HCT116 (cell line): Measurements from ENCODE around the gene SERPINI1. TPM values are rescaled to one million over a fixed set of nuclear protein-coding genes. Genes with fewer than 3 reads are reported as not detected.

Source experiments
- ATAC-seq: fragments of 200-7000 bp; cut with Tn5 transposase; 2 replicates; pipeline ENCODE4 v1.9.1; 2020; ENCODE audit warnings: mild to moderate bottlenecking, moderate library complexity
- BruUV-seq: library from RNA; stranded (reverse); fragments of 400-500 nt; replicated peaks from 2 replicates; lab custom pipeline; 2021; lab: Mats Ljungman, UMichigan
- CTCF ChIA-PET: fragments of 300-600 bp; sonication (Branson Sonifier 250); formaldehyde crosslinking; loops from one replicate; lab custom pipeline; 2021; ENCODE audit warnings: antibody characterized with exemption; lab: Charles Lee
- POLR2A ChIA-PET: fragments of 300-600, 350-600 bp; sonication (Branson Sonifier 250); formaldehyde crosslinking; loops from one replicate; lab custom pipeline; 2021; ENCODE audit warnings: antibody characterized with exemption; lab: Charles Lee
- RAD21 ChIA-PET, 2 experiments: fragments of 300-600 bp; sonication (Branson Sonifier 250); formaldehyde crosslinking; loops; one replicate each; lab custom pipeline; 2023; ENCODE audit warnings: low total read pairs in 2 of 2; ENCODE audit not compliant: uncharacterized antibody in 2 of 2, unreplicated experiment in 2 of 2, low non-redundant PET in 1 of 2; lab: Charles Lee
- DNase-seq: peaks from one replicate; pipeline ENCODE4 v3.0.0-alpha.2; 2010; ENCODE audit warnings: low read depth, low spot score
- H2AFZ ChIP-seq: fragments of 200-600 bp; shearing (Covaris generic), sonication (generic); 2 replicates; pipeline ENCODE4 v1.6.1; 2017; ENCODE audit warnings: low read depth, mixed run types, mixed read lengths, antibody characterized with exemption, low read length; ENCODE audit not compliant: poor library complexity, severe bottlenecking
- H3K27ac ChIP-seq: 2 replicates; pipeline ENCODE4 v1.5.1; 2012; ENCODE audit warnings: low read depth, low read length
- H3K27me3 ChIP-seq: fragments of 200-600 bp; sonication (generic); 2 replicates; pipeline ENCODE4 v1.6.1; 2016; ENCODE audit warnings: mixed run types, low read length, mixed read lengths; ENCODE audit not compliant: insufficient read depth
- H3K36me3 ChIP-seq, 2 experiments: fragments of 200-500 bp in 1 of 2; fragments of 200-600 bp in 1 of 2; sonication (Bioruptor generic) in 1 of 2; sonication (generic) in 1 of 2; 2 replicates each; pipeline versions ENCODE4 v1.5.1 to v1.6.1; 2014 to 2016; ENCODE audit warnings: low read length in 2 of 2, inconsistent platforms in 1 of 2, mixed read lengths in 1 of 2, mixed run types in 1 of 2; ENCODE audit not compliant: insufficient read depth in 2 of 2, control insufficient read depth in 1 of 2
- H3K4me1 ChIP-seq, 2 experiments: fragments of 200-600 bp in 1 of 2; sonication (generic) in 1 of 2; 2 replicates each; pipeline versions ENCODE4 v1.5.1 to v1.6.1; 2012 to 2017; ENCODE audit warnings: low read length in 2 of 2, inconsistent platforms in 1 of 2, mild to moderate bottlenecking in 1 of 2, mixed read lengths in 1 of 2, mixed run types in 1 of 2, moderate library complexity in 1 of 2; ENCODE audit not compliant: insufficient read depth in 2 of 2, control insufficient read depth in 1 of 2
- H3K4me2 ChIP-seq: fragments of 200-600 bp; sonication (generic); 2 replicates; pipeline ENCODE4 v1.6.1; 2017; ENCODE audit warnings: mixed run types, low read length, mixed read lengths
- H3K4me3 ChIP-seq, 2 experiments: fragments of 200-600 bp in 1 of 2; sonication (generic) in 1 of 2; replicated peaks in 1 of 2; 2 replicates each; pipeline ENCODE4 v1.5.1; 2011 to 2016; ENCODE audit warnings: low read length in 2 of 2, control low read depth in 1 of 2, low read depth in 1 of 2, mild to moderate bottlenecking in 1 of 2, mixed read lengths in 1 of 2, mixed run types in 1 of 2
- H3K79me2 ChIP-seq: fragments of 200-600 bp; sonication (generic); 2 replicates; pipeline ENCODE4 v1.6.1; 2017; ENCODE audit warnings: mild to moderate bottlenecking, mixed run types, low read length, moderate library complexity, mixed read lengths; ENCODE audit not compliant: insufficient read depth
- H3K9ac ChIP-seq: fragments of 200-600 bp; sonication (generic); 2 replicates; pipeline ENCODE4 v1.6.1; 2016; ENCODE audit warnings: low read length, mixed read lengths
- H3K9me2 ChIP-seq: fragments of 200-600 bp; sonication (generic), shearing (Covaris generic); 2 replicates; pipeline ENCODE4 v1.6.1; 2017; ENCODE audit warnings: mixed run types, mild to moderate bottlenecking, moderate library complexity; ENCODE audit not compliant: insufficient read depth
- H3K9me3 ChIP-seq, 2 experiments: fragments of 200-500 bp in 1 of 2; fragments of 200-600 bp in 1 of 2; sonication (Bioruptor generic) in 1 of 2; sonication (generic) in 1 of 2; 2 replicates each; pipeline ENCODE4 v1.6.1; 2014 to 2017; ENCODE audit warnings: low read length in 2 of 2, mixed read lengths in 2 of 2, inconsistent platforms in 1 of 2, low read depth in 1 of 2, mild to moderate bottlenecking in 1 of 2, mixed run types in 1 of 2, moderate library complexity in 1 of 2; ENCODE audit not compliant: control insufficient read depth in 1 of 2, insufficient read depth in 1 of 2
- H4K20me1 ChIP-seq: fragments of 200-600 bp; sonication (generic), shearing (Covaris generic); 2 replicates; pipeline ENCODE4 v1.6.1; 2017; ENCODE audit warnings: mixed run types, mild to moderate bottlenecking, moderate library complexity; ENCODE audit not compliant: insufficient read depth
- CBX3 ChIP-seq: IDR thresholded peaks from 2 replicates; pipeline ENCODE4 v1.6.1; 2012; ENCODE audit warnings: low read depth
- CEBPB ChIP-seq: IDR thresholded peaks from 2 replicates; pipeline ENCODE4 v1.6.1; 2012; ENCODE audit warnings: low read depth
- CTCF ChIP-seq, 3 experiments: fragments of 200-600 bp in 1 of 3; sonication (generic) in 1 of 3; IDR thresholded peaks in 2 of 3; conservative IDR thresholded peaks in 1 of 3; 2 replicates each; pipeline ENCODE4 v1.5.1; 2012 to 2017; ENCODE audit warnings: low read depth in 2 of 3, low read length in 2 of 3, antibody characterized with exemption in 1 of 3, borderline replicate concordance in 1 of 3, control low read depth in 1 of 3, mild to moderate bottlenecking in 1 of 3, mixed read lengths in 1 of 3, mixed run types in 1 of 3, moderate library complexity in 1 of 3; ENCODE audit not compliant: insufficient read depth in 1 of 3
- EGR1 ChIP-seq: IDR thresholded peaks from 2 replicates; pipeline ENCODE4 v1.6.1; 2012; ENCODE audit warnings: low read depth
- ELF1 ChIP-seq: IDR thresholded peaks from 2 replicates; pipeline ENCODE4 v1.6.1; 2012; ENCODE audit warnings: low read depth, borderline replicate concordance
- EZH2phosphoT487 ChIP-seq: fragments of 200-600 bp; IDR thresholded peaks from 2 replicates; pipeline ENCODE4 v1.6.1; 2018; ENCODE audit warnings: antibody characterized with exemption, borderline replicate concordance
- JUND ChIP-seq: IDR thresholded peaks from 2 replicates; pipeline ENCODE4 v1.6.1; 2012
- POLR2A ChIP-seq: IDR thresholded peaks from 2 replicates; pipeline ENCODE4 v1.7.0; 2011; ENCODE audit warnings: borderline replicate concordance; ENCODE audit not compliant: insufficient read depth, insufficient read length; ENCODE audit errors: extremely low read depth
- POLR2AphosphoS5 ChIP-seq: IDR thresholded peaks from 2 replicates; pipeline ENCODE4 v1.6.1; 2011; ENCODE audit warnings: mild to moderate bottlenecking, low read depth, low read length, moderate library complexity
- SIN3A ChIP-seq: IDR thresholded peaks from 2 replicates; pipeline ENCODE4 v1.6.1; 2012; ENCODE audit warnings: low read depth
- SP1 ChIP-seq: IDR thresholded peaks from 2 replicates; pipeline ENCODE4 v1.6.1; 2012; ENCODE audit warnings: low read depth
- SRF ChIP-seq: IDR thresholded peaks from 2 replicates; pipeline ENCODE4 v1.6.1; 2012; ENCODE audit warnings: low read depth
- ZBTB33 ChIP-seq: IDR thresholded peaks from 2 replicates; pipeline ENCODE4 v1.6.1; 2011; ENCODE audit warnings: mild to moderate bottlenecking, low read length, moderate library complexity; ENCODE audit not compliant: insufficient replicate concordance; ENCODE audit errors: extremely low read depth
- ZNF274 ChIP-seq: fragments of 200-500 bp; sonication (Bioruptor generic); IDR thresholded peaks from 2 replicates; pipeline ENCODE4 v1.6.1; 2014; ENCODE audit warnings: mild to moderate bottlenecking, low read depth, low read length, inconsistent platforms
- intact Hi-C: fragments of 100-400 bp; cut with micrococcal nuclease; formaldehyde crosslinking; loops from 2 replicates; pipeline ENCODE4 v1.10.0; 2022
- total RNA-seq: library from RNA; stranded (reverse); gene quantifications from one replicate; pipeline ENCODE4 v1.2.1, GENCODE V29; 2021; ENCODE audit not compliant: unreplicated experiment

The SERPINI1 gene
- total RNA-seq, 1 experiment from 2014 or later, result 6.5 TPM

DNA sequence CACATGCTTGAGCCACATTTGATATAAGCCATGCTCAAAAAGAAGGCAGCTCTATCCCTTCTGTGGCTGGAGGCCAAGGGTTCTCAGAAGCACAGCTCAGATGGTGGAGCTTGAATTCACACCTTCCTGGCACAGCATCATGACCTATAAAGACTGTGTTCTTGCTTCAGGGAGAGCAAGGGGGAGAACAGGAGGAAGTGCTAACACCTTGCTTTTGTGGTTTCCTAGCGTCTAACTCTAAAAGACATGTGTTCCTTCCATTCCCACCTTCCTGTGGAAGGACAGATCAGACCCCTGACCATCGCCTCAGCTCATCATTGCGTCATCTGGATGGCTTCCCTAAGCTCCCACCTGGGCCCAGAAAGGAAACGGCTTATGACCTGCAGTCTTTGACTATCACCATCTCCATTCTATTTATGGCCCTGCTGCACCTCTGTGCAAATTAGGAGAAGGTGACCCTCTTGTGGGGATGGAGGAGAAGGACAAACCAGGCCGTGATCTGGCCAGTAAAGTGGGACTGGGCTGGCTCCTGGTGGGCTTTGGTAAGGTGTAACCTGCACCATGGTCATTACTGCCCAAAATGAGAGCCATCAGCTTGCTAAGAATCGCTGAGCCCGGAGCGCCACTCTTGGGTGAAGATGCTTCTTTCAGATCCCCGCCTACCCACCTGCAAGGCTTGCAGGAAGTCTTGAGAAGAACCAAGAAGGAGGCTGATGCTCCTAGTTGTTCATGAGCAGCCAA, 128.5 kb downstream of the SERPINI1 start:
- Histone ChIP-seq H3K27ac (no peak overlapping the region), H3K4me3 (no peak overlapping the region), H4K20me1 (no peaks in the 10 kb centered on the region), H3K9me3 (no peaks in the 10 kb centered on the region), H3K36me3 (no peaks in the 10 kb centered on the region), H3K9ac (no peak overlapping the region), H3K4me1 (no peaks in the 10 kb centered on the region), H3K9me2 (no peaks in the 10 kb centered on the region), H3K27me3 (no peaks in the 10 kb centered on the region), H3K79me2 (no peaks in the 10 kb centered on the region)
- CTCF ChIA-PET, result no interaction called here
- intact Hi-C loops, result no loop called here
- no peak for ATAC-seq
- POLR2A ChIA-PET, result no interaction called here
- RAD21 ChIA-PET, result no interaction called here
- TF ChIP-seq EZH2phosphoT487, result no peak
- no peak for TF ChIP-seq SRF
- TF ChIP-seq POLR2AphosphoS5, result no peak
- no peak for TF ChIP-seq ZNF274
- TF ChIP-seq POLR2A, result no peak
- no peak for TF ChIP-seq ELF1
- no peak for TF ChIP-seq EGR1
- TF ChIP-seq ZBTB33, result no peak
- TF ChIP-seq CBX3, result no peak
- no peak for TF ChIP-seq CTCF (IDR thresholded peaks at IDR 0.05 in 2 of 3, conservative IDR thresholded peaks at IDR 0.05 in 1 of 3; ENCODE audit: borderline replicate concordance in 1 of 3, insufficient read depth in 1 of 3, low read depth in 2 of 3, low read length in 2 of 3)
- TF ChIP-seq JUND, result no peak
- no peak for TF ChIP-seq SIN3A
- no peak for TF ChIP-seq CEBPB
- TF ChIP-seq SP1, result no peak
- TF ChIP-seq, all 23 proteins: peak for 0
- H3K4me2 ChIP-seq, result no peak overlapping the region
- BruUV-seq, result no TSS peak
- H2AFZ ChIP-seq, result no peak overlapping the region
- DNase-seq, result no peak
